Stimulated activated CD4-positive, alpha-beta T cell treated with anti-CD3 and anti-CD28 coated beads, Interleukin-2, amount 100 ng/mL, for 4 hours (primary cell): ENCODE data around the gene SPAST.
A peak's percentile ranks its signal among the peaks of the same experiment; 100 is the strongest.
"Not testable (repeated sequence)": the region's sequence is repeated elsewhere in the genome, so short reads cannot be mapped to it uniquely, and the experiment has no call there.

Experiments used
- DNase-seq: peaks from one replicate; pipeline ENCODE4 v3.0.0-alpha.2; 2020; ENCODE audit warnings: low read depth

Gene SPAST

DNA sequence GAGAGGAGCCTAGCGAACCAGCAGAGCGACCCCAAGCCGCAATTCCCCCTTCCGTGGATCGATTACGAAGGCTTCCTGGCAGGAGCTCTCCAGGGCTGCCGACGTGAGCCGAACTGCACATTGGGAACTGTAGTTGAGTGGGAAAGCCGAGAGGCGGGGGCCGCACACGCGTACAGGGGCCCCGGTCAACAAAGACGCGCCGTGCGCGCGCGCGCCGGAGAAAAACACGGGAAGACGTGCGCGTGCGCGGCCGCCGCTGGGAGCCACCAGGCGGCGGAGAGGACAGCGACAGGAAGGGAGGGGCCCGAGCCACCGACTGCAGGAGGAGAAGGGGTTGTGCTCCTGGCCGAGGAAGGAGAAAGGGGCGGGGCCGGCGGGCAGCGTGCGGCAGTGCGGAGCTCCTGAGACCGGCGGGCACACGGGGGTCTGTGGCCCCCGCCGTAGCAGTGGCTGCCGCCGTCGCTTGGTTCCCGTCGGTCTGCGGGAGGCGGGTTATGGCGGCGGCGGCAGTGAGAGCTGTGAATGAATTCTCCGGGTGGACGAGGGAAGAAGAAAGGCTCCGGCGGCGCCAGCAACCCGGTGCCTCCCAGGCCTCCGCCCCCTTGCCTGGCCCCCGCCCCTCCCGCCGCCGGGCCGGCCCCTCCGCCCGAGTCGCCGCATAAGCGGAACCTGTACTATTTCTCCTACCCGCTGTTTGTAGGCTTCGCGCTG is at the start of gene SPAST:
TSS of gene SPAST (plus strand) at position 247 of the 711 bp plus-strand sequence. CDS start at position 523, 276 bp downstream.
- DNase-seq = peak; percentile 96

DNA sequence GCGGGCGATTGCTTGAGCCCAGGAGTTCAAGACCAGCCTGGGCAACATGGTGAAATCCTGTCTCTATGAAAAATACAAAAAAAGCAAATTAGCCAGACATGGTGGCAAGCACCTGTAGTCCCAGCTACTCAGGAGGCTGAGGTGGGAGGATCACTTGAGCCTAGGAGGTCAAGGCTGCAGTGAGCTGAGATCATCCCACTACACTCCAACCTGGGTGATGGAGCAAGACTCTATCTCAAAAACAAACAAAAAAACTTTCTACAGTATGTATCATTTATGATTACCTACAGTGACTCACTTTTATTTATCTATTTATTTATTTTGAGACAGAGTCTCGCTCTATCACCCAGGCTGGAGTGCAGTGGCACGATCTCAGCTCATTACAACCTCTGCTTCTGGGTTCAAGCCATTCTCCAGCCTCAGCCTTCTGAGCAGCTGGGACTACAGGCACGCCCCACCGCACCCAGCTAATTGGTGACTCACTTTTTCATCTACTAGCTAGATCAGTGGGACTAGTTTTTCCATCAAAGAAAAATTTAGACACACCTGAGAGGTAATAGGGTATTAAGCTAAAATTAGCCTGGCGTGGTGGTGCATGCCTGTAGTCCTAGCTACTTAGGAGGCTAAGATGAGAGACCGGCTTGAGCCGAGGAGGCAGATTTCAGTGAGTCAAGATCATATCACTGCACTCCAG is 44.4 kb upstream of the SPAST start:
- DNase-seq = not testable (repeated sequence)

DNA sequence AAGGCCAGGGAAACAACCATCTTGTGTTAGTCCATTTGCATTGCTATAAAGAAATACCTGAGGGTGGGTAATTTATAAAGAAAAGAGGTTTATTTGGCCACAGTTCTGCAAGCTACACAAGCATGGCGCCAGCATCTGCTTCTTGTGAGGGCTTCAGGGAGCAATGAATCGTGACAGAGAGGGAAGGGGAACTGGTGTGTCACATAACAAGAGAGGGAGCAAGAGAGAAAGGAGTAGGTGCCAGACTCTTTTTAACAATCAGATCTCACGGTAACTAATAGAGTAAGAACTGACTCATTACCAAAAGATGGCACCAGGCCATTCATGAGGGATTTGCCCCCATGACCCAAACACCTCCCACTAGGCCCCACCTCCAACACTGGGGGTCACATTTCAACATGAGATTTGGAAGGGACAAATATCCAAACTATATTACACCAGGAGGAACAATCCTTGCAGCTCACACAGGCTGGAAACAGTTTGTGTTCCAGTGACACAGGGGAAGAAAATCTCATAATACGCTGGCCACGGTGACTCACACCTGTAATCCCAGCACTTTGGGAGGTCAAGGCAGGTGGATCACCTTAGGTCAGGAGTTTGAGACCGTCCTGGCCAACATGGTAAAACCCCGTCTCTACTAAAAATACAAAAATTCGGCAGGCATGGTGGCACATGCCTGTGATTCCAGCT is 29.0 kb upstream of the SPAST start:
- DNase-seq = not testable (repeated sequence)

GRCh38 chr2:32039447-32040219 is 23.7 kb upstream of the SPAST start, which contains the start of gene DPY30:
Gene DPY30 (minus strand): TSS chr2:32039805. CDS start chr2:32039456, 349 bp downstream.
- DNase-seq = peak; percentile 82

GRCh38 chr2:32043561-32043960 is 19.8 kb upstream of the SPAST start:
- no peak for DNase-seq

GRCh38 chr2:32051836-32052439 is 11.4 kb upstream of the SPAST start:
- DNase-seq = no peak

DNA sequence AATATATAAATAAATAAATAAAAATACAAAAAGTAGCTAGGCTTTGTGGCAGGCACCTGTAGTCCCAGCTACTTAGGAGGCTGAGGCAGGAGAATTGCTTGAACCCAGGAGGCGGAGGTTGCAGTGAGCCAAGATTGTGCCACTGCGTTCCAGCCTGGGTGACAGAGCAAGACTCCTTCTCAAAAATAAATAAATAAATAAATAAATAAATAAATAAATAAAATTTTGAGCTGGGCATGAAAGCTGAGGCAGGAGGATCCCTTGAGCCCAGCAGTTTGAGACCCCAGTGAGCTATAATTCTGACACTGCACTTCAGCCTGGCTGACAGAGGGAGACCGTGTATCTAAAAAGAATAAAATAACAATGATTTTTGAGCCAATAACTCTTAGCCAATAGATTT is 8.8 kb upstream of the SPAST start:
- DNase-seq = not testable (repeated sequence)

DNA sequence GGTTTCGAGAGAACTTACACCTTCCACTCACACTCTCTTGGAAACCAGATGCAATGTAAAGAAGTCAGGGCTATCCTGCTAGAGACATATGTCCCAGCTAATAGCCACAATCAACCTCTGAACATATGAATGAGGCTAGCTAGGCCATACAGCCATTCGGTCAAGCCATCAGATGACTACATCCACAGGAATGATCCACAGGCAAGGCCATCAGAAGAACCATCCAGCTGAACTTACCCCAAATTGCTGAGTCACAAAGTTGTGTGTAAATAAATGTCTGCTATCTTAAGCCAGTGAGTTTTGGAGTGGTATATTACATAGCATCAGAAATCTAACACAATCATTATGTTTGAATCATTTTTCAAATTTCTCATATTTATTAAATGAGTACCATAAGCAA is 5.2 kb upstream of the SPAST start:
- no peak for DNase-seq

DNA sequence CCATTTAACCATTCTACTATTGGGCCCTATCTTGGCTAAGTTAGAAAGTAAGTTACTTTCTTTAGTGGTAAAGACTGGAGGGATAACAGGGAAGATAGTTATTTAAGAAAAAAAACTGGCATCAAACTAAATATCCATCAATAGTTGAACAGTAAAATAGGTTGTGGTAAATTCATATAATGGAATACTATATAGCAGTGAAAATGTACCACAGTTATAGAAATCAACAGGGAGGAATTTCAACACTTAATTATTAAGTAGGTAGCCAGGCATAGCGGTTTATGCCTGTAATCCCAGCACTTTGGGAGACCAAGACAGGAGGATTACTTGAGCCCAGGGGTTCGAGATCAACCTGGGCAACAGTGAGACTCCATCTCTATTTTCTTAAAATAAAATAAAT is 3.1 kb upstream of the SPAST start:
- no peak for DNase-seq

DNA sequence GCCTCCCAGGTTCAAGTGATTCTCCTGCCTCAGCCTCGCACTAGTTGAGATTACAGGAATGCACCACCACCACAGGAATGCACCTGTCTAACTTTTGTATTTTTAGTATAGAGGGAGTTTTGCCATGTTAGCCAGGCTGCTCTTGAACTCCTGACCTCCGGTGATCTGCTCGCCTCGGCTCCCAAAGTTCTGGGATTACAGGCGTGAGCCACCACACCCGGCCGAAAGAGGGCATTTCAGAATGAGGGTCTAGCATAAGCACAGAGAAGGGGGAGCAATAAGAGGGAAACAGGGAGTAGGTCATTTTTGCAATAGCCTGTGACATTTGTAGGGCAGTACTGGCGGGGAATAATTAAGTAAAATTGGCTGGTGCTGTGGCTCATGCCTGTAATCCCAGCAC is 1.9 kb upstream of the SPAST start:
- no peak for DNase-seq

DNA sequence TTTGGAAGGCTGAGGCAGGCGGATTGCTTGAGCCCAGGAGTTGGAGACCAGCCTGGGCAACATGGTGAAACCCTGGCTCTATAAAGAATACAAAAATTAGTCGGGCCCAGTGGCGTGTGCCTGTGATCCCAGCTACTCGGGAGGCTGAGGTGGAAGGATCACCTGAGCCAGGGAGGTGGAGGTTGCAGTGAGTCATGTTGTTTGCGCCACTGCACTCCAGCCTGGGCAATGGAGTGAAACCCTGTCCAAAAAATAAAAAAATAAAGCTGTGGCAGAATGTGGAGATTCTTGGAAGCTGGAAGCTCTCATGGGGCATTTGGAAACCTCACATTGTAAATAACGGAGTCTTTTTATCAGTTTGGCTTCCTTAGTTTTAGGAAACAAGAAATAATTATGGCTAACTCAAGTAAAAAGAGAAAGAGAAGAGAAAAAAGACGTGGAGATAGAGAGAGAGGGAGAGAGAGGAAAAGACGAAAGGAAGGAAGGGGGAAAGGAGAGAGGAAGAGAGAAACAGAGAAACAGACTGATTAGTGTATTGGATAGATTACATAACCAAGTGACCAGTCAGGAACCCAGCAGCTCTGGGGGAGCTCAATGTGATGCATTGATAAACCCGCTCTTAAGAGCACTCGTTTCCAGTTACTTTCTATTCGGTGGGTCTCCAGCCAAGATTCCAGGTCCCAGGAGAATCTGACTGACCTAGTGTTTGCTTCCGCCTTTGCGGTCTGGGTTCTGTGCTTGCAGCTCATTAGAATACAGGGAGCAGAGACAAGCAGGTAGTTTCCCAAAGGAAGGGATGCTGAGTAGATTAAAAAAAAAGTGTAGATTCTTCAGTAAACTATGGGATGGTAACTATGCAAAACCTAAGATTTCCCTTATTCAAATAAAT is 1.1 kb upstream of the SPAST start:
- DNase-seq = no peak

GRCh38 chr2:32064021-32064601 is 755 bp downstream of the SPAST start:
- no peak for DNase-seq

- DNase-seq = no peak
These were observed 1.4 kb downstream of the SPAST start for GRCh38 chr2:32064713-32065112.

DNA sequence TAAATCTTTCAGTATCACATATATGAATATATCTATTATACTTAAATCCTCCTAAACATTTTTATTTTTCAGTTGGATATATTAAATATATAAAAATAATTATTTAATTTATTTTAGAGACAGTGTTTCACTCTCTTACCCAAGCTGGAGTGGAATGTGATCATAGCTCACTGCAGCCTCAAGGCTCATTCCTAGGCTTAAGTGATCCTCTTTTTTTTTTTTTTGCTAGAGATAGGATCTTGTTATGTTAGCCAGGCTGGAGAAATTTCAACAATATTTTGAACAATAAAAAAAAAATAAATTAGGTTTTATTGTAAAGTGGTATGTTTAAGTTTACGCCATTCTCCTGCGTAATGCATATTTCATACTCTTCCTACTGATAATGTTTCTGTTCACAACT is 4.2 kb downstream of the SPAST start:
- DNase-seq = no peak

GRCh38 chr2:32074134-32074506 is 10.8 kb downstream of the SPAST start:
- DNase-seq = no peak

DNA sequence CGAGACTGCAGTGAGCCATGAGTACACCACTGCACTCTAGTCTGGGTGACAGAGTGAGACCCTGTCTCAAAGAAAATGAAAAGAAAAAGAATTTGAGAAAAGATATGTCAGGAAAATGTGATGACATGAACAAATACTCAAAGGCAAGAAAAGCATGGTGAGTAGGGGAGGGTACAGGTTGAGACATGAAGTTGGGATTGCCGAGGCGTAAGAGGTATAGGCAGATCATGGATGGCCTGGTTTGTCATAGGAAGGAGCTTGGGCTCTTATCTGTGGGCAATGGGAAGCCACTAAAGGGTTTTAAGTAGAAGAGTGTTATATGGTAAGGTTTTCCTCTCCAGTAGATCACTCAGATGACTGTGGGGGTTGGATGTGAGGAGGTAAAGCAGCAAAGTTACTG is 32.3 kb downstream of the SPAST start:
- no peak for DNase-seq

DNA sequence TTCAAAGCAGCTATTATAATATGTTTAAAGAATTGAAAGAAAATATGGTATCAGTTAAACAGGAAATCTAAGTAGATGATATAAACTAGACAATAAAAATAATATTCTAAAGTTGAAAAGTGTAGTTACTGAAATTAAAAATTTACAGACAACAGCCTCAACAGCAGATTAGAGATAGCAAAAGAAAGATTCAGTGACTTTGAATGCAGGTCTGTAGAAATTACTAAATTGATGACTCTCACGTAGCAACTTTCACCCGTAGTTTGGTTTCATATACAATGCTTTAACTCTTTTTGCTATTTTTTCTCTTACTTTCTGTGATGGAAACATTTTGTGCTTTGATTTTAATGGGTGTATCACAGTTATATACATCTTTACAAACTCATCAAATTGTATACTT is 44.8 kb downstream of the SPAST start:
- no peak for DNase-seq

DNA sequence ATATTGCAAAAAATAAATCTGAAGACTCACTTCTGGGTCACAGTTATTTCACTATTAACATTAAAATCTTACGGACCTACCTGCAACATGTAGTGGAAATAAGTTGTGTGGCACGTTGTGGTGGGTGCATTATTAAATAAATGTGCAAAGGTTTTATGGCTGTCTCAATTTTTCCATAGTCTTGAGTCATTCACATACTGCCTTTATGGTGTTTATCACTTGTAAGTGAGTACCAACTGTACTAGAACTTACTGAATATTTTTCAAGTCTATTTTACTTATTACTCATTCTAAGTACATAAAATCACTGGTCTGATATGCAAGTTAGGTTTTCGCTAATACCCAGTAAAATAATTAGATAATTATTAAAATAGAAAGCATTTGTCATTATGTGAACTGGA is 54.7 kb downstream of the SPAST start:
- DNase-seq = no peak

- DNase-seq = no peak
These were observed 55.8 kb downstream of the SPAST start for GRCh38 chr2:32119161-32119560.

DNA sequence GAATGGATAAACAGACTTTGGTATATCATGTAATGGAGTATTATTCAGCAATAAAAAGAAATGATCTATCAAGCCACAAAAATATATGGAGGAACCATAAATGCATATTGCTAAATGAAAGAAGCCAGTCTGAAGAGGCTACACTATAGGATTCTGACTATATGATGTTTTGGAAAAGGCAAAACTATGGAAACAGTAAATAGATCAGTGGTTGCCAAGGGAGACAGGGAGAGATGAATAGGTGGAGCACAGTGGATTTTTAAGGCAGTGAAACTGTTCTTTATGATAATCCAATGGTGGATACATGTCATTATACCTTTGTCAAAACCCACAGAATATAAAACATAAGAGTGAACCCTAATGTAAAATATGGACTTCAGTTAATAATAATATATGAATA is 61.3 kb downstream of the SPAST start:
- no peak for DNase-seq
